ENCODE measurements around the gene PWP2.
"Not testable (repeated sequence)": the region's sequence is repeated elsewhere in the genome, so short reads cannot be mapped to it uniquely, and the experiment has no call there.

PWP2 gene

DNA sequence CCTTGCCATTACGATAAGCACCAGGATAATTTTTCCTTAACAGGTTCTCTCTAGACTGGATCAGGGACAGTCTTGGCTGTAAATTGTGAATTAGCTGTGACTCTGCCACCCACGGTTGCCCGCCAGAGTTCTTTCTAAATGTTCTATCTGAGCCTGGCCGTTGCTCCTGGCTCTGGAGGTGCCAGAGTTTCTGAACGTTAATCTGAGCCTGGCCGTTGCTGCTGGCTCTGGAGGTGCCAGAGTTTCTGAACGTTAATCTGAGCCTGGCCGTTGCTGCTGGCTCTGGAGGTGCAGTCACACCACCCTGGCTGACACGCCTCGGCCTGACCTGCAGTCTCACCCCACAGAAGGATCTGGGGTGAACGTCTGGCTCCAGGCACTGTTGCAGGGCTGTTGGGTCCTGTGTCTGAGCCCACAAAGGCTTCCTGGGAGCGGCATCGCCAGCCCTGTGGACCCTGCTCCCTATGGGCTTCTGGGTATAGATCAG, 56.0 kb downstream of the PWP2 start:
- DNase-seq (ENCODE audit: low read depth), result not testable (repeated sequence)

DNA sequence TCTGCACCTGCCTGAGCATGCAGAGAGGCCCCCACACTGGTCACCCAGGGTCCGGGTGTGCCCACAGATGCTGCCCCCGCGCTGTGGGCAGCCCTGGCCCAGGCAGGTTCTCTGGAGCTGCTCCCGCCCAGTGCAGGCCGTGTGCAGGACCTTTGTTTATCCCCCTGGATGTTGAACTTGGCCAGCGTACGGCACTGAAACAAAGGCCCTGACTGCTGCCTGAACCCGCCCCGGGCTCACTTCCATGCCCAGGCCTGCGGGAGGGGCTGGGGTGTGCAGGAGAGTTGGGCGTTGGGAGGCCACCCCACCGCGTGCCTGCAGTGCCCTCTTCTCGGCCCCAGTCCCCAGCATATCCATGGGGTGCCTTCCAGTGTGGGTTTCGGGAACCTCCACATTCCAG, 58.7 kb downstream of the PWP2 start:
- DNase-seq (ENCODE audit: low read depth), result not testable (repeated sequence)

DNA sequence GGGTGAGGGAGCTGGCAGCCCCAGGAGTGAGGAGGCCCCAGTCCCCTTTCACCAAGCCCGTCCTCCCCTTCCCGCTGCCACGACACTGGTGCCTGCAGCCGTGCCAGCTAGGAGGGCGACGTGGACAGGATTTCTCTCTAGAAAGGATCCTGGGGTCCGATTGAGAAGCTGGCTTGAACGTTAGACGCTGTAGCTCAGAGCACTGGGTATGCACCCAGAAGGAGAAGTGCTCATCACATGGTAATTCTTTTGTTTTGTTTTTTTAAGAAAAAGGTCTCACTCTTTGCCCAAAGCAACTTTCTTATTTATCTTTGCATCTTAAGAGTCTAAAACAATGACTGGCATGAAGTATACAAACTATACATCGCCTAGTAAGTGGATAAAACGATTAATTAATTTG, 60.3 kb downstream of the PWP2 start:
- not testable (repeated sequence) for DNase-seq (ENCODE audit: low read depth)

DNA sequence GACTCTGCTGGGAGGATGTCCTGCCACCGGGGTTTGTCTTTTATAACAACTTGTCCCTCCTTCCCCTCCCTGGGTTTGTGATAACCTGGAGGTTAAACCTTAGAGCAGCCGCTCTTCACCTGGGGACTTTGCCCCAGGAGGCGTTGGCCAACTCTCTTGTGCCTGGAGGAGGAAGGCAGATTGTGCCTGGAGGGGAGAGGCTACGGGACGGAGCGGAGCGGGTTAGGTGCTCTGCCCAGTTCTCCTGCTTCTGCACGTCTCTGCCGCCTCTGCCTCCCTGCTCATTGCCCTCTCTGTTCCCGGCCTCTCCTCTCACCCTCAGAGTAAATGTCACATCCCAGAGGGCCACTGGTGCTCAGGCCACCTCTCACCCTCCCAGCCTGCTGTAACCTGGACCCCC, 63.1 kb downstream of the PWP2 start:
- not testable (repeated sequence) for DNase-seq (ENCODE audit: low read depth)

DNA sequence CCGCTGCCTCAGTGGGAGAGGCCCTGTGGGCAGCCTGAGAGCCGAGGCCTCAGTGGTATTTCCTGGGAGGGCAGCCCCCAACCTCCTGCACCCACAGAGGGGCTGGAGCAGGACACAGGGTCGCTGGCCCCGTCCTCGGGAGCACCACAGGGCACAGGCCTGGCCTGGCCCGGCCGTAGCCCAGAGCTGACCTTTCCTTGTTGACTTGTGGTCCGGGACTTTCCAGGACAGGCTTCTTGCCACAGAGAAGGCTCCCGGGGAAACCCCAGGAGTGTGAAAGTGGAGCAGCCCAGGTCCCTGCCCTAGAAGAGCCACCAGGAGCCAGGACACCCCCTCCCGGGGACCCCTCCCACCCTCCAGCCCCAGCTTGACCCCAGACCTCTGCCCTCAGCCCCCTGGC, 63.7 kb downstream of the PWP2 start:
- not testable (repeated sequence) for DNase-seq (ENCODE audit: low read depth)

DNA sequence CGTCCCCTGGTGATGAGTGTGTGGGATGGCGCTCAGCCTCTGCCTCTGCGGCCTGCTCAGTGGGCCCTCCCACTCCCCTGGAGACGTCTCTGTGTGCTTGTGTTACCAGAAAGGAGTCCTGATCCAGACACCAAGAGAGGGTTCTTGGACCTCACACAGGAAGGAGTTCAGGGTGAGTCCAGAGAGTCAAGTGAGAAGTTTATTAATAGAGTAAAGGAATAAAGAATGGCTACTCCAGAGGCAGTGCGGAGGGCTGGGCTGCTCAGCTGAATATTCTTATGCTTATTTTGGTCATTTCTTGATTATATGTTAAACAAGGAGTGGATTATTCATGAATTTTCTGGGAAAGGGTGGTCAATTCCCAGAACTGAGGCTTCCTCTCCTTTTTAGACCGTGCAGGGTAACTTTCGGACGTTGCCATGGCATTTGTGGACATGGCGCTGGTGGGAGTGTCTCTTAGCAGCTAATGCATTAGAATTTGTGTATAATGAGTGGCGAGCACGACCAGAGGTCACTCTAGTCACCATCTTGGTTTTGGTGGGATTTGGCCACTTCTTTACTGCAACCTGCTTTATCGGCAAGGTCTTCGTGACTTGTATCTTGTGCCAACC, 64.9 kb downstream of the PWP2 start:
- not testable (repeated sequence) for DNase-seq (ENCODE audit: low read depth)

DNA sequence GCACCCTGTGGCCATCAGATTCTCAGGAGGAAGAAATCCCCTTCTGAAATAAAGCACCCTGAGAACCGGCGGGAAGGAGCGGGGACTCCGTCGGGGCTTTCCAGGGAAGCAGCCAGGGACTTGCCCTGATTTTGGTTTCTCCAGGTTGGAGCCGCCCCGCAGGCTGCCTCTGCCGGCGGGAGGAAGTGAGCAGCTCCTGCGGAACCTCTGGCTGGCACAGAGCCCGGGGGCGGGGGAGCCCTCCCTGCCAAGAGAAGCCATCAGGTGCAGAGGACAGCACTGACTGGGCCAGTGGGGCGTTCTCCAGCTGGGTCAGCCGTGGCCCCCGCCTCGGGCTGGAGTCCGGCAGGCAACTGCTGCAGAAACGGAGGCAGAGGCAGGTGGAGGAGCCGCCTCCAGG, 65.5 kb downstream of the PWP2 start:
- not testable (repeated sequence) for DNase-seq (ENCODE audit: low read depth)

DNA sequence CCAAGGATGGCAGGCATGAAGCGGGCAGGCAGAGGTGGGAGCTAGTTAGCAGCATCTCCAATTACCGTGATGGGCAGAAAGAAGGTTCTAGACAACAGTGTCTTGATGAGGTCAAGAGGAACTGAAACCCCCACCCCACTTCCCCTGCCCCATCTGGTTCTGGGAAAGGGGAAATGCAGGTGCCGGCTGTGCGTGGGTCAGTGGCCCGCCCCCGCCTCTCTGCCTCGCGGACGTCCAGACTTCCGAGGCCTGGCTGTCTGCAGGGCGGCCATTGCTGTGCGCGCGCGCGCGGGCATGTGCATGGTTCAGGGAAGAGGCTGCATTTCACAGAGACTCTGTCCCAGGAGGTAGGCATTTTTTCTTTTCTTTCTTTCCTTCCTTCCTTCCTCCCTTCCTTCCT, 68.0 kb downstream of the PWP2 start:
- not testable (repeated sequence) for DNase-seq (ENCODE audit: low read depth)

DNA sequence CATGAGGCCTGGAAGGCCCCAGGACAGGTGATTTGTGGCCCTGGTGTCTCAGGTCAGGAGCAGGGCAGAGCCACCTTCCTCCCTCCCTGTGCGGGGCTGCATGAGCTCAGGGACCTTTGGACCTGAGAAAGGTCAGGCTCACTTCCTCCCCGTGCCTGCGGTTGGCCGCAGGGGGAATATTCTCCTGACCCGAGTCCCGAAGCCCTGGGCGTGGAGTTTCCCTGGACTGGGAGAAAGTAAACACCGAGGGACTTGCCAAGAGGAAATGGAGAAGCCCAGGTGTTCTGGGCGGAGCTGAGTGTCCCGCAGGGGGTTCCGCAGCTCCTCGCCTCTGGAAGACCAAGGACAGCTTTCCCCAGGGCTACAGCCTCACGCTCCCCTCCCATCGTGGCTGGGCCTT, 68.9 kb downstream of the PWP2 start:
- not testable (repeated sequence) for DNase-seq (ENCODE audit: low read depth)

Data from CMK (cell line).